T-cell (primary cell): ENCODE data around the gene PKD1L1. TPM values are rescaled to one million over a fixed set of nuclear protein-coding genes. Genes with fewer than 3 reads are reported as not detected.

Experiments used
- ATAC-seq, 4 experiments: fragments of 200-7000 bp in 3 of 4; fragments of 150-1000 bp in 1 of 4; cut with Tn5 transposase; replicated peaks in 1 of 4; 1 replicate in 3 of 4; 2 replicates in 1 of 4; pipeline ENCODE4 v1.10.0; 2021; ENCODE audit warnings: moderate library complexity in 3 of 4, mild to moderate bottlenecking in 2 of 4, moderate number of reproducible peaks in 1 of 4
- CTCF ChIA-PET, 2 donors: fragments of 300-600 bp; sonication (Branson Sonifier 250); formaldehyde crosslinking; loops; one replicate each; lab custom pipeline; 2022; ENCODE audit warnings: antibody characterized with exemption in 2 of 2; lab: Charles Lee
- POLR2A ChIA-PET, 2 donors: fragments of 300-600 bp; sonication (Branson Sonifier 250); formaldehyde crosslinking; loops; one replicate each; lab custom pipeline; 2022; ENCODE audit warnings: antibody characterized with exemption in 2 of 2; lab: Charles Lee
- DNase-seq, 35 experiments: peaks; one replicate each; pipeline versions ENCODE4 v3.0.0 to v3.0.0-alpha.2; 2013 to 2023
- H3K27ac ChIP-seq: one replicate; pipeline ENCODE4 v1.5.1; 2013; ENCODE audit warnings: low read length
- H3K27me3 ChIP-seq, 2 experiments: replicated peaks in 1 of 2; 1 replicate in 1 of 2; 2 replicates in 1 of 2; pipeline versions ENCODE4 v1.6.1 to v1.7.0; 2013; ENCODE audit warnings: low read length in 1 of 2, mixed read lengths in 1 of 2; ENCODE audit not compliant: control insufficient read depth in 2 of 2, insufficient read depth in 2 of 2; ENCODE audit errors: extremely low read depth in 1 of 2
- H3K36me3 ChIP-seq, 2 donors: 1 replicate in 1 of 2; 2 replicates in 1 of 2; pipeline versions ENCODE4 v1.6.1 to v1.7.0; 2013; ENCODE audit warnings: low read length in 1 of 2; ENCODE audit not compliant: control insufficient read depth in 2 of 2, insufficient read depth in 1 of 2; ENCODE audit errors: extremely low read depth in 1 of 2
- H3K4me1 ChIP-seq, 2 experiments: 1 replicate in 1 of 2; 2 replicates in 1 of 2; pipeline versions ENCODE4 v1.6.1 to v1.7.0; 2013; ENCODE audit warnings: low read length in 2 of 2, mixed read lengths in 1 of 2; ENCODE audit not compliant: insufficient read depth in 2 of 2, control insufficient read depth in 1 of 2; ENCODE audit errors: extremely low read depth in 1 of 2
- H3K4me3 ChIP-seq, 2 donors: 1 replicate in 1 of 2; 2 replicates in 1 of 2; pipeline versions ENCODE4 v1.5.1 to v1.7.0; 2013; ENCODE audit warnings: mild to moderate bottlenecking in 2 of 2, low read length in 1 of 2, moderate library complexity in 1 of 2; ENCODE audit not compliant: control insufficient read depth in 1 of 2; ENCODE audit errors: extremely low read depth in 1 of 2
- H3K9me3 ChIP-seq: 2 replicates; pipeline ENCODE4 v1.7.0; 2013
- H3K27ac Mint-ChIP-seq, 2 donors: one replicate each; pipeline ENCODE4 v1.8.0; 2020 to 2021; ENCODE audit warnings: mild to moderate bottlenecking in 2 of 2, mixed read lengths in 2 of 2
- H3K27me3 Mint-ChIP-seq, 2 donors: one replicate each; pipeline ENCODE4 v1.8.0; 2021 to 2022; ENCODE audit warnings: mixed read lengths in 2 of 2
- H3K36me3 Mint-ChIP-seq: one replicate; pipeline ENCODE4 v1.8.0; 2021; ENCODE audit warnings: mixed read lengths
- H3K4me1 Mint-ChIP-seq, 3 donors: one replicate each; pipeline ENCODE4 v1.8.0; 2020 to 2022; ENCODE audit warnings: mixed read lengths in 3 of 3, mild to moderate bottlenecking in 1 of 3
- H3K4me3 Mint-ChIP-seq, 3 donors: one replicate each; pipeline ENCODE4 v1.8.0; 2020 to 2022; ENCODE audit warnings: mild to moderate bottlenecking in 3 of 3, mixed read lengths in 3 of 3, moderate library complexity in 3 of 3
- H3K9me3 Mint-ChIP-seq, 3 donors: one replicate each; pipeline ENCODE4 v1.8.0; 2020 to 2022; ENCODE audit warnings: mixed read lengths in 3 of 3
- WGBS: methylation state at CpG from one replicate; pipeline ENCODE4 v1.1.5; 2013; ENCODE audit warnings: missing lambda C conversion rate; ENCODE audit not compliant: insufficient coverage; 5-methylcytosine and 5-hydroxymethylcytosine counted together
- total RNA-seq, 35 experiments: library from RNA in 6 of 35; stranded (reverse) in 6 of 35; fragments of 120-200 nt in 1 of 35; gene quantifications; one replicate each; pipeline versions ENCODE4 v1.2.1 to v1.2.4 and lab custom pipeline; 2013 to 2026

The PKD1L1 gene
- total RNA-seq, 5 donors from 2014 or later (not counting 1 experiment from before 2014, with no cell fraction given), result 0.30 to 0.76 (median 0.38) TPM

DNA sequence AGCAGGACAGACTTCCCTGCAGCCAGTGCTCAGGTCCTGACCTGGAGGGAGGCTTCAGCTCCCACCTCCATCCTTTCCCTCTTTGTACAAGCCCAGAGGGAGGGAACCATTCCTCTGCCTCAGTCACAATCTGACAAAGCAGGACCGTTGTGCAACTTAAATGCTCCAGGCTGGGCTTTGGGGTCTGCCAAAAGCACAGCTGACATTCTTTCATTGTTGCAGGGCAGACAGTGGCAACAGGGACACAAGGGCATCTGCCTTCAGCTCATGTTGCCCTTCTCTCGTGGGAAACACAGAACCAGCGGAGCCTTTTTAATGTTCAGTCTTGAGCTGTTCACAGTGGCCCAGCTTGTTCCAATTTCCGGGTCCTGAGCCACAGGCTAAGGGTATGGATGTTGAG is 210.7 kb downstream of the PKD1L1 start:
- peaks cover 5 to 12% of the 10 kb centered on the region in 2 donors for H3K27me3 Mint-ChIP-seq
- Histone ChIP-seq H3K4me3 (no peak overlapping the region), H3K9me3 (no peaks in the 10 kb centered on the region), H3K27me3 (peaks cover 0 to 8% of the 10 kb centered on the region in 2 experiments), H3K36me3 (no peaks in the 10 kb centered on the region), H3K27ac (no peak overlapping the region), H3K4me1 (no peaks in the 10 kb centered on the region)
- CTCF ChIA-PET, result no interaction called here
- peaks cover 0 to 5% (median 0%) of the 10 kb centered on the region in 3 donors for H3K4me1 Mint-ChIP-seq
- no peaks in the 10 kb centered on the region for H3K9me3 Mint-ChIP-seq
- WGBS, result 88% methylated on average over 2 of the region's 4 CpGs
- DNase-seq (no peak), ATAC-seq (no peak)
- no peak overlapping the region for H3K4me3 Mint-ChIP-seq
- no peak overlapping the region for H3K27ac Mint-ChIP-seq
- H3K36me3 Mint-ChIP-seq, result no peaks in the 10 kb centered on the region
- POLR2A ChIA-PET, result no interaction called here

DNA sequence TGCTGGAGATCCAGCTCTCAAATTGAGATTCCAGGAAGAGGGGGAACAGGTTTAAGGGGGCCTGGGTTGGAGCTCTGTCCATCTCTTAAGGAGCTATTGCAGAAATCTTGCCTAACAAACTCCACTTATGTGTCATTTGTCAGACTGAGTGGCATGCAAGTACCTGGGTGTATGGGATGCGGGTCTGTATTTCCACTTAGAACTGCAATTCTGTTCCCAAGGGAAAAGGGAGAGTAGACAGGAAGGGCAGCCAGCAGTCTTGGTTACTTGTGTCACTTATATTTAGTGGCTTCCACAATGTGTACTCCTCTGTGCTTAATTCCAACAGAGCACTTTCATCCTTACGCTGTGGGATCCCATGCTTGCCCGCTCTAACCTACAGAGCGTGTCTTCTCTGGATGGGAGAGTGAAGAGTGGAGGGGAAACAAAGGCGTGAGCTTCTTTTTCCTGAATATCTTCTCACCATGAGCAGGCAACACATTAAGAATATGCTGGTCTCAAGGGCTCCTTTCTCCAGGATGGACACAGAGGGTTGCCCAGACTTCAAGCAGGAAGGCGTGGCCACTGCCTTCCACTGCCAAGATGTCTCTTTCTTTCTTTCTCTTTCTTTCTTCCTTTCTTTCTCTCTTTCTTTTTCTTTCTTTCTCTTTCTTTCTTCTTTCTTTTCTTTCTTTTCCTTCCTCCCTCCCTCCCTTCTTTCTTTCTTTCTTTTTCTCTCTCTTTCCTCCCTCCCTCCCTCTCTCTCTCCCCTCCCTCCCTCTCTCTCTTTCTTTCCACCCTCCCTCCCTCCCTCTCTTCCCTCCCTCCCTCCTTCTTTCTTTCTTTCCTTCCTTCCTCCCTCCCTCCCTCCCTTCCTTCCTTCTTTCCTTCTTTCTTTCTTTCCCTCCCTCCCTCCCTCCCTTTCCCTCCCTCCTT is 212.6 kb downstream of the PKD1L1 start:
- no peaks in the 10 kb centered on the region for H3K9me3 ChIP-seq
- DNase-seq (no peak), ATAC-seq (no peak)
- Mint-ChIP-seq H3K27me3 (peaks cover 5 to 8% of the 10 kb centered on the region in 2 donors), H3K9me3 (no peaks in the 10 kb centered on the region), H3K4me3 (no peak overlapping the region), H3K4me1 (peaks cover 0 to 5% (median 0%) of the 10 kb centered on the region in 3 donors), H3K36me3 (no peaks in the 10 kb centered on the region), H3K27ac (no peak overlapping the region)
- H3K27me3 ChIP-seq, result peaks cover 0 to 8% of the 10 kb centered on the region in 2 experiments
- H3K27ac ChIP-seq, result no peak overlapping the region
- no peaks in the 10 kb centered on the region for H3K36me3 ChIP-seq
- ChIA-PET CTCF (interaction anchor here in 1 of 2 donors (0.7 kb wide), 1 partner anchor 16 kb away, joined by 3 read pairs; no protein-coding TSS in a partner anchor), POLR2A (no interaction called here)
- WGBS, result 83% methylated on average over 1 of the region's 6 CpGs
- no peak overlapping the region for H3K4me3 ChIP-seq
- no peaks in the 10 kb centered on the region for H3K4me1 ChIP-seq

DNA sequence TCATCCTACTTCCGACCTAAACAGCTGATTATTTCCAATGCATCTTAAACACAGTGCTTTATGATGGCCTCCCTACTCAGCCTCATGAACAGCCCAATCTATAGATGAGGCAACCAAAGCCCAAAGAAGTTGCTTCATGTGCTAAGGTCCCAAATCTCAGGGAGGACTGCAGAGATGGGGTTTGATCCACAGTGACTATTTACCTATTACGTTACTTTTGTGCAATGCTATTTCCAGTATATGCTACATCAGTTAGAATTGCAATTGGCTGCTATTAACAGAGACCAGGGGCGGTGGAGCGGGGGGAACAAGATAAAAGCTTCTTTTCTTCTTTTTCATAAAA is 213.3 kb downstream of the PKD1L1 start:
- no peaks in the 10 kb centered on the region for H3K4me1 ChIP-seq
- ChIA-PET POLR2A (no interaction called here), CTCF (no interaction called here)
- ATAC-seq (no peak), DNase-seq (no peak)
- Mint-ChIP-seq H3K9me3 (no peaks in the 10 kb centered on the region), H3K27me3 (peaks cover 5 to 8% of the 10 kb centered on the region in 2 donors), H3K36me3 (no peaks in the 10 kb centered on the region), H3K27ac (no peak overlapping the region), H3K4me3 (no peak overlapping the region), H3K4me1 (peaks cover 0 to 5% (median 0%) of the 10 kb centered on the region in 3 donors)
- H3K36me3 ChIP-seq, result no peaks in the 10 kb centered on the region
- 81% methylated on average over 3 of the region's 4 CpGs for WGBS
- H3K27me3 ChIP-seq, result peaks cover 0 to 8% of the 10 kb centered on the region in 2 experiments
- no peak overlapping the region for H3K4me3 ChIP-seq
- H3K9me3 ChIP-seq, result no peaks in the 10 kb centered on the region
- no peak overlapping the region for H3K27ac ChIP-seq

DNA sequence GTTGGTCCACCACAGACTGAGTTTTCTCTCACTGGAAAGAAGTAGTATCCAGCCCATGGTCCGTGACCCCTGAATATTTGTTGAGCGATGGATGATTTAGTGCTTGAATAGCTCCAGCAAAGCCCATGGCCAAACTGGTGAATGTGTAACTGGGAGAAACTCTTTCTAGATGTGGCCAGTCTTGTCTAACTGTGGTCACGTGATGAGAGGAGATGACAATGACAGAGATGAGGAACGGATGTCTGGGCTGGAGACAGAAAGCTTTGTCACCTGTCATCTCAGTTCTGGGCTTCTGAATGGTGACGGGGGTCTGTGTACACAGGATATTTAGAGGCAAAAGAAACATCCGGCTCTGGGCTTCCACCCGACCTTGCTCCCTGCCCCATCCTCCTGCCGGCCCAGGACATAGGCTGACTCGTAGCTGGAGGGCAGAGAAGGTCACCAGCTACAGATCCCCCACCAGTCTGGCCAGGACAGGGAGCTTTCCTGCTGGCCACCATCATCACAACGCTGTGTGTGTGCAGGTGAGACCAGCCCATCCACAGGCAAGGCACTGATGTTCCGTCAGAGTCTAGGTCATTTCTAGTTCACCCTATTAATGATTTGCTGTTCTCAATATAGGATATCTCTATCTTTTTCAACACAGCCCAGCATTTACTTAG is 213.8 kb downstream of the PKD1L1 start:
- WGBS, result 75% methylated on average over 8 of the region's 11 CpGs
- Histone ChIP-seq H3K36me3 (no peaks in the 10 kb centered on the region), H3K9me3 (no peaks in the 10 kb centered on the region), H3K27ac (no peak overlapping the region), H3K4me1 (no peaks in the 10 kb centered on the region), H3K27me3 (peaks cover 0 to 8% of the 10 kb centered on the region in 2 experiments), H3K4me3 (no peak overlapping the region)
- Mint-ChIP-seq H3K27me3 (peaks cover 5 to 8% of the 10 kb centered on the region in 2 donors), H3K4me1 (peaks cover 0 to 5% (median 0%) of the 10 kb centered on the region in 3 donors), H3K27ac (no peak overlapping the region), H3K4me3 (no peak overlapping the region), H3K36me3 (no peaks in the 10 kb centered on the region), H3K9me3 (no peaks in the 10 kb centered on the region)
- ChIA-PET POLR2A (no interaction called here), CTCF (no interaction called here)
- DNase-seq, result no peak
- ATAC-seq, result no peak

DNA sequence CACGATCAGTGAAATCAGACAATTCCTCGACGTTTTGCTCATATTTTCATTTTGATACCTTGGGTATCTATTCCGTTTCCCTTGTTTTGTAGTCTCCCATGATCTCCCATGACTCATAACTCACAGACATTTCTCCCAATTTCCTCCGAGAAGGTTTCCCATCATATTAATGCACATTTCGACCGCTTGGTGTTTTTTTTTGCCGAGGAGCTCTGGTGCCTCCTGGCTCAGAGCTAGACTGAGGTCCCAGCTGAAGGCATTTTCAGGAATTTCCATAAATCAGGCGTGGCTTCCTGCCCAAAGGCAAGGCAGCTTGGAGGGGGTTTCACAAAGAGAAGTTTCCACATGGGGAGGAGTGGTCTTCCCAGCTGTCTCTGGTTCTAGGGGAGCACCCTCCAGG is 218.1 kb downstream of the PKD1L1 start:
- Histone ChIP-seq H3K4me3 (no peak overlapping the region), H3K4me1 (no peaks in the 10 kb centered on the region), H3K27me3 (peaks cover 0 to 3% of the 10 kb centered on the region in 2 experiments), H3K27ac (no peak overlapping the region), H3K36me3 (no peaks in the 10 kb centered on the region), H3K9me3 (no peaks in the 10 kb centered on the region)
- no peak for ATAC-seq
- Mint-ChIP-seq H3K27me3 (no peaks in the 10 kb centered on the region), H3K4me3 (no peak overlapping the region), H3K4me1 (no peaks in the 10 kb centered on the region), H3K27ac (no peak overlapping the region), H3K9me3 (no peaks in the 10 kb centered on the region), H3K36me3 (no peaks in the 10 kb centered on the region)
- ChIA-PET POLR2A (no interaction called here), CTCF (no interaction called here)
- WGBS, result 75% methylated on average over 9 of the region's 9 CpGs
- no peak for DNase-seq

DNA sequence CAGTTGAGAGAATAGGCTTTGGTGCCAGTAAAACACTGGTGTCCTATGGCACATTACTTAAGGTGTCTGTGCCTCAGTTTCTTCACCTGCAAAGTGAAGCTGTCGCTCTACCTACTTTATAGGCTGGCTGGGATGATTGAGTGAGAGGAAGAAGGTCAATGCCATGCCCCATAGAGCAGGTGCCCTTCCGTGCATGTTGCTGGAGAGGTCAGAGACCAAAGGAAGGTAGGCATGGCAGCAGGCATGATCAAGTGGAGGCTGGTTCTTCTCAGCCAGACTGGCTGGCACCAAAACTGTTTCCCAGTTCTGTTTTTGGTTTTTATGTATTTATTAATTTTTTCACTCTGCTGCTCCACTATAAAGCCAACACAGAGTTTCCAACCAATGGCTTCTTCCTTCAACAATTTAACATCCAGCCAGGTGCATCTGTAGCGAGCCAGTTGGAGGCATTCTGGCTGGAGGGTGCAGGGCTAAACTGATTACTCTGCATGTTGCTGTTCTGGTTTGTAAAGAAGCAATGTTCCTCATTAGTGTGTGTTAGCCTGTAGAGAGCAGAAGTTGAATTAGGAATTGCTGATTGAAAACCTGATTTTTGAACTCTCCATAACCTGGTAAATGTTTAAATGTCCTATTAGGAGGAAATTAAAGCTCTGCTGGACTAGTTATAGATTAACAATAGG is 222.1 kb downstream of the PKD1L1 start:
- no CpG with 5 or more reads among the region's 3 CpGs for WGBS
- ATAC-seq, result no peak
- no peak for DNase-seq
- Histone ChIP-seq H3K36me3 (no peaks in the 10 kb centered on the region), H3K9me3 (no peaks in the 10 kb centered on the region), H3K27ac (no peak overlapping the region), H3K4me1 (no peaks in the 10 kb centered on the region), H3K27me3 (peaks cover 0 to 3% of the 10 kb centered on the region in 2 experiments), H3K4me3 (no peak overlapping the region)
- Mint-ChIP-seq H3K36me3 (no peaks in the 10 kb centered on the region), H3K9me3 (no peaks in the 10 kb centered on the region), H3K4me3 (no peak overlapping the region), H3K27ac (no peak overlapping the region), H3K27me3 (no peaks in the 10 kb centered on the region), H3K4me1 (peaks cover 0 to 2% (median 0%) of the 10 kb centered on the region in 3 donors)
- ChIA-PET CTCF (no interaction called here), POLR2A (no interaction called here)
